T-helper 1 cell (primary cell): ENCODE measurements around the gene GPLD1.
"Not testable (repeated sequence)": the region's sequence is repeated elsewhere in the genome, so short reads cannot be mapped to it uniquely, and the experiment has no call there.

Experiments
- DNase-seq, 5 donors: peaks; one replicate each; pipeline ENCODE4 v3.0.0-alpha.2; 2012 to 2020

Gene GPLD1

GRCh38 chr6:24408719-24409410 is 80.5 kb downstream of the GPLD1 start:
- no peak for DNase-seq

GRCh38 chr6:24405262-24405661 is 84.1 kb downstream of the GPLD1 start:
- no peak for DNase-seq

DNA sequence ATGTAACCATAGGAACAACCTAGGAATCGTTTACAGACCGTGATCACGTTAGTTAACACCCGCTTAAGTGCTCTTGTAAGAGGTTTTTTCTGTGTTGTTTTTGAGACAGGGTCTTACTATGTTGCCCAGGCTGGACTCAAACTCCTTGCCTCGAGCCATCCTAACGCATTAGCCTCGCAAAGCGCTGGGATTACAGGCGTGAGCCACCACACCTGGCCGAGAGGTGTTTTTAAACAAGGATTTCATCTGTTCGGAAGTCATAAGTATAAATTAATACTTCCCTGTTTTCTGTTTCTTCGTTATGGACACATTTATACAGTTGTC is 85.9 kb downstream of the GPLD1 start:
- DNase-seq, result no peak

DNA sequence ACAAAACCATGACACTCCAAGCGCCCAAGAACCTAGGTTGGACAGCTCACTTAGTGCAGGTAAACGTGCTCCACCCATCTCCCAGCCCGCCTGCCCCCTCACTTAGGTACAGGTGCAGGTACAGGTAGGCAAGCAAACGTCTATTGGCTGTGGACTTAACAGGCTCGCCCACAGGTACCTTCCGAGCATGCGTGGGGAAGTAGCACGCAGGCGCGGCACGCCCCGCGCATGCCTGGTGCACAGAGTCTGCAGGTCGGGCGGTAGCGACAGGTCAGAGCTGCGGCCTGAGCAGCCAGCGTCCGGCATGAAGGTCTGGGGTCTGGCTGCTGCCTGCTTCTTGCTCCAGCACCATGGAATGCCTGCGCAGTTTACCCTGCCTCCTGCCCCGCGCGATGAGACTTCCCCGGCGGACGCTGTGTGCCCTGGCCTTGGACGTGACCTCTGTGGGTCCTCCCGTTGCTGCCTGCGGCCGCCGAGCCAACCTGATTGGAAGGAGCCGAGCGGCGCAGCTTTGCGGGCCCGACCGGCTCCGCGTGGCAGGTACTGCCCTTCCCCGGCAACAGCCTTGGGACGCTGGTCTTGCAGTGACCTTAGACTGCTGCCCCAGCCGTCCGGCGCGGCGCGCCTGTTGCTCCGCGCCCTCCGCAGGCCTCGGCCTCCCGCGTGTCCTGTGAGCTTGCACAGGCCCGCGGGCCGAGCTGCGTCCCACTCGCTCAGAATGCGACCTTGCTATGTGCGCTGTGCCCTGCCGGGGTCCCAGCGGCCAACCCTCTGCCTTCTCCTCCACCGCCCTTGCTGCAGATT is 86.5 kb downstream of the GPLD1 start, which contains the start of gene MRS2:
TSS of gene MRS2 (plus strand) at position 240 of the 804 bp plus-strand sequence. CDS start at position 351, 111 bp downstream.
- peak; percentile 53 to 80 (median 61) for DNase-seq

DNA sequence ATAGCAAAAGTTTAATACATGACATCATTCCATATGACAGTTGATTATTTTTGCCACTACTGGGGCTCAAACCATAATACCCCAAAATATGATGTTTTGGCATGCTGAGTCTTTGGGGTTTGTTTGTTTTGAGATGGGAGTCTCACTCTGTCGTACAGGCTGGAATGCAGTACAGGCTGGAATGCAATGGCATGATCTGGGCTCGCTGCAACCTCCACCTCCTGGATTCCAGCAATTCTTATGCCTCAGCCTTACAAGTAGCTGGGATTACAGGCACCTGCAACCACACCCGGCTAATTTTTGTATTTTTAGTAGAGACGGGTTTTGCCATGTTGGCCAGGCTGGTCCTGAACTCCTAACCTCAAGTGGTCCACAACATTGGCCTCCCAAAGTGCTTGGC is 87.9 kb downstream of the GPLD1 start:
- DNase-seq, result no peak

DNA sequence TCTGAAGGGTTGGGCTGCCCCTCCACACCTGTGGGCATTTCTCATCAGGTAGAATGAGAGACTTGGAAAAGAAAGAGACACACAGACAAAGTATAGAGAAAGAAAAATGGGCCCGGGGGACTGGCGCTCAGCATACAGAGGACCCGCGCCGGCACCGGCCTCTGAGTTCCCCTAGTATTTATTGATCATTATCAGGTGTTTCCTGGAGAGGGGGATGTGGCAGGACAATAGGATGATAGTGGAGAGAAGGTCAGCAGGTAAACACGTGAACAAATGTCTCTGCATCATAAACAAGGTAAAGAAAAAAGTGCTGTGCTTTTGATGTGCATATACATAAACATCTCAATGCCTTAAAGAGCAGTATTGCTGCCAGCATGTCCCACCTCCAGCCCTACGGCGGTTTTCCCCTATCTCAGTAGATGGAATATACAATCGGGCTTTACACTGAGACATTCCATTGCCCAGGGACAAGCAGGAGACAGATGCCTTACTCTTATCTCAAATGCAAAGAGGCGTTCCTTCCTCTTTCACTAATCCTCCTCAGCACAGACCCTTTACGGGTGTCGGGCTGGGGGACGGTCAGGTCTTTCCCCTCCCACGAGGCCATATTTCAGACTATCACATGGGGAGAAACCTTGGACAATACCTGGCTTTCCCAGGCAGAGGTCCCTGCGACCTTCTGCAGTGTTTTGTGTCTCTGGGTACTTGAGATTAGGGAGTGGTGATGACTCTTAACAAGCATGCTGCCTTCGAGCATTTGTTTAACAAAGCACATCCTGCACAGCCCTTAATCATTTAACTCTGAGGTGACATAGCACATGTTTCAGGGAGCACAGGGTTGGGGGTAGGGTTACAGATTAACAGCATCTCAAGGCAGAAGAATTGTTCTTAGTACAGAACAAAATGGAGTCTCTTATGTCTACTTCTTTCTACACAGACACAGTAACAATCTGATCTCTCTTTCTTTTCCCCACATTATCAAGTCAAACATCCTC is 89.0 kb downstream of the GPLD1 start:
- DNase-seq, result not testable (repeated sequence)

- DNase-seq, result no peak
Measured at GRCh38 chr6:24397631-24398030, 91.7 kb downstream of the GPLD1 start.

GRCh38 chr6:24396824-24397223 is 92.6 kb downstream of the GPLD1 start:
- DNase-seq, result no peak

DNA sequence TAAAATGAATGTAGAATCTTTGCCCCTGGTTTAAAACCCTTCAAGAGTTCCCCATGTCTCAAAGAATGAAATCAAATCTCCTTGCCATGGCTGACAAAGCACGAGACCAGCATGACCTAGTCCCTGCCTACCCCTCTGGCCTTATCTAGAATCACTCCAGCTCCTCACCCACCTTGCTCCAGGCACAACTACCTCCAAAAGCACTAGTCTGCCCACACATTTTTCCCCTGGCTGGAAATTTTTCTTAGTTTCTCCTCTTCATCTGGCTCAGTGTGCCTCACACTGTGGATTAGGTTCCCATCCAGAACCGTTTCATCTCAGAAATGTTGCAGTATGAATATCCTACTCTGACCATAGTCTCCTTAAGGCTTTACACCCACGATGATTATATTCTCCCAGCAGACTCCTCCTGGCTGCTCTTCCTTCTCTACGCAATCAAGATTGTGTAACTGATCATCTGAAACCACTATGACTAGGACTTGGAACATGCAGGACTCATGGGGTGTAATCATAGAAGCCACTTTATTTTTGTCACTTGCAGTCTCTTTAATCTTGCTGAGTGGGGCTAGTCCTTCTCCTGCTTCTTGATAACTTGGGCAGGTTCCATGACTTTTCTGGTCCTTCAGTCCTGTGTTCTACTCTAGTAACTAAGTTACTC is 94.5 kb downstream of the GPLD1 start:
- DNase-seq, result no peak

- DNase-seq, result no peak
Measured at GRCh38 chr6:24394061-24394779, 95.2 kb downstream of the GPLD1 start.

DNA sequence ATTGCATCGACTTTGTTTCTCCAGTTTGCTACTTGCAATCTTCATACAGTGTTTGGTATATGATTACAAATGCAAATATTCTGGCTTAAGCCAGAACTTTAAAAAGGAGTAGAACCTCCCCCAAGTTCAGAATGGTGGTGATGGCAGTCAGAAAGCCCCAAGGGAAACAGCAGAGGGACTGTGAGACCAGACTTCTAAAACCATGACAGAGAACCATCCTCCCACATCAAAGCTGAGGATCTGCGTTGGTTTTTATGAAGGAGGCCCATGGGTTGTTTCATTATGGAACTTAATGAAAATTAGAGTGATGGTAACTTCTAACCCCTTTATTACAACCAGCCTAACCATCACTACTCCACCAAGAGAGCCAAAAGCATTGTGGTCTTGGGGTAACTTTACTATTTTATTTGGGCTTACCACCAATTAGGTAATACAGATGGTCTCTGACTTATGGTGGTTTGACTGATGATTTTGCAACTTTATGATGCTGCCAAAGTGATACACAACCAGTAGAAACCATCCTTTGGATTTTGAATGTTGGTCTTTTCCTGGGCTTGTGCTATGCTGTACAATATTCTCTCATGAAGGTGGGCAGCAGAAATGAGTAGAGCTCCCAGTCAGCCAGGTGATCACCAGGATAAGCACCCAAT is 97.5 kb downstream of the GPLD1 start:
- no peak for DNase-seq

DNA sequence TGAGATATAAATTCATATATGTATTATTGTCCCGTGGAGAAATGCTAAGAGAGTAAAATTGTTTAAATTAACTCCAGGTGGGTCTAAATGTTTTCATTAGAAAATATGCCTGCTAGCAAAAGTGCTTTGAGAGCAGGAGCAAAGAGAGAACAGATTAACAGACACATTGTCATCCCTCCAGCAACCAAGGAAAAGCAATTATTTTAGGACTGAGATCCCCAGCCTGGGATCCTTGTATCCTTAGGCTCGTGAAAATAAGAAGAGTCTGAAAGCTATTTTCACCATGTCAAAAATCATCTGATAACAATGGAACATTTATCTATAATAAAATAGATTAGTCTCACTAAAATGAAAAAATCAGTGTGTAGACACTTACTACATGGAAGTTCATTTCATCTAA is 98.2 kb downstream of the GPLD1 start:
- no peak for DNase-seq

DNA sequence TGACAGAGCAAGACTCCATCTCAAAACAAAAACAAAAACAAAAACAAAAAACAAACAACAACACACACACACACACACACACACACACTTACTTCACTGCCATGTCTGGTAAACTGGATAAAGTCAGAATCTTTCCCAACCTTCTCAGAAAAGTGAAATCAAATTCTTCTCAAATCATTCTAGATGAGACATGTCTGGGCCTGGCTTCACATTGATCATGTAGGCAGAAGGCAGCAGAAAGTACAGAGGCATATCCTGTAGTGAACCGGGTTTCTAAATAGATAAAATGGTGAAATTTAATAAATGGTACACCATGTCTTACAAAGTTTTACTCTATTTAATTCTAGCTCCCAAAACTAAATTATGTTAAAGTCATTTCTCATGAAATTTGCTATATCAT is 101.6 kb downstream of the GPLD1 start:
- DNase-seq, result no peak

- DNase-seq, result no peak
Measured at GRCh38 chr6:24385536-24386269, 103.7 kb downstream of the GPLD1 start.

DNA sequence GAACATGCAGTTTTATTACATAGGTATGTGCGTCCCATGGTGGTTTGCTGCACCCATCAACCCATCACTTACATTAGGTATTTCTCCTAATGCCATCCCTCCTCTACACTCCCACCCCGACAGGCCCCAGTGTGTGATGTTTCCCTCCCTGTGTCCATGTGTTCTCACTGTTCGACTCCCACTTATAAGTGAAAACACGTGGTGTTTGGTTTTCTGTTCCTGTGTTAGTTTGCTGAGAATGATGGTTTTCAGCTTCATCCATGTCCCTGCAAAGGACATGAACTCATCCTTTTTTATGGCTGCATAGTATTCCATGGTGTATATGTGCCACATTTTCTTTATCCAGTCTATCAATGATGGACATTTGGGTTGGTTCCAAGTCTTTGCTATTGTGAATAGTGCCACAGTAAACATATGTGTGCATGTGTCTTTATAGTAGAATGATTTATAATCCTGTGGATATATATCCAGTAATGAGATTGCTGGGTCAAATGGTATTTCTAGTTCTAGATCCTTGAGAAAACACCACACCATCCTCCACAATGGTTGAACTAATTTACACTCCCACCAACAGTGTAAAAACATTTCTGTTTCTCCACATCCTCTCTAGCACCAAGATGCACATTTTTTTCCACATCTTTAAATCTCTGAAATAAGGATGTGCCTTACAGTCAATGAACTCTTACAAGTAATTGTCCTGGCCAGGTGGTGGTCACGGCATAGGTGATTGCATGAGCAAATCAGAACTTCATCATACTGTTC is 104.8 kb downstream of the GPLD1 start:
- not testable (repeated sequence) for DNase-seq

DNA sequence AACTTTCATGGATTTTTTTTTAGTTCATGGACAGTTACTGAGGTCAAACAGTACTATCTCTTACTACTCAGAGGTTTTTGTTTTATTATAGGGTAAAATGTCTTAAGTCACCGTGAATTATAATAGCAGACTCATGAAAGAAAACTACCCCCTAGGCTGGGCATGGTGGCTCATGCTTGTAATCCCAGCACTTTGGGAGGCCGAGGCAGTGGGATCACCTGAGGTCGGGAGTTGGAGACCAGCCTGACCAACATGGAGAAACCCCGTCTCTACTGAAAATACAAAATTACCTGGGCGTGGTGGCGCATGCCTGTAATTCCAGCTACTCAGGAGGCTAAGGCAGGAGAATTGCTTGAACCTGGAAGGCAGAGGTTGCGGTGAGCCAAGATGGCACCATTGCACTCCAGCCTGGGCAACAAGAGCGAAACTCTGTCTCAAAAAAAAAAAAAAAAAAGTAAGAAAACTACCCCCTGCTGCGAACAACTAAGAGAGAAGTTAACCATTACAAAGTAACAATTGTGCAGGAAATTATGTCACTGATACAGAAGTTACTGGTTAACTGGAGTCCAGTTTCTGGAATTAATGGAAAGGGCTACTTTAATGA is 106.4 kb downstream of the GPLD1 start:
- not testable (repeated sequence) for DNase-seq

- no peak for DNase-seq
Measured at GRCh38 chr6:24382220-24382540, 107.2 kb downstream of the GPLD1 start.

GRCh38 chr6:24381476-24382219 is 107.7 kb downstream of the GPLD1 start:
- DNase-seq, result no peak
